ENCODE measurements around the gene SMPD2.

- TF ChIP-seq CTCF (IDR thresholded peaks at IDR 0.05; ENCODE audit: insufficient read depth, low read depth, low read length) (no peak), EZH2 (IDR thresholded peaks at IDR 0.05; ENCODE audit: insufficient read depth, low read length) (no peak)
Measured at GRCh38 chr6:109452181-109452580, 11.7 kb downstream of the SMPD2 start.
